ENCODE measurements around the gene PDZRN4. TPM values are rescaled to one million over a fixed set of nuclear protein-coding genes. Genes with fewer than 3 reads are reported as not detected.

Gene PDZRN4
- total and polyA plus RNA-seq, 5 donors: 0.28 to 0.74 (median 0.48) TPM

DNA sequence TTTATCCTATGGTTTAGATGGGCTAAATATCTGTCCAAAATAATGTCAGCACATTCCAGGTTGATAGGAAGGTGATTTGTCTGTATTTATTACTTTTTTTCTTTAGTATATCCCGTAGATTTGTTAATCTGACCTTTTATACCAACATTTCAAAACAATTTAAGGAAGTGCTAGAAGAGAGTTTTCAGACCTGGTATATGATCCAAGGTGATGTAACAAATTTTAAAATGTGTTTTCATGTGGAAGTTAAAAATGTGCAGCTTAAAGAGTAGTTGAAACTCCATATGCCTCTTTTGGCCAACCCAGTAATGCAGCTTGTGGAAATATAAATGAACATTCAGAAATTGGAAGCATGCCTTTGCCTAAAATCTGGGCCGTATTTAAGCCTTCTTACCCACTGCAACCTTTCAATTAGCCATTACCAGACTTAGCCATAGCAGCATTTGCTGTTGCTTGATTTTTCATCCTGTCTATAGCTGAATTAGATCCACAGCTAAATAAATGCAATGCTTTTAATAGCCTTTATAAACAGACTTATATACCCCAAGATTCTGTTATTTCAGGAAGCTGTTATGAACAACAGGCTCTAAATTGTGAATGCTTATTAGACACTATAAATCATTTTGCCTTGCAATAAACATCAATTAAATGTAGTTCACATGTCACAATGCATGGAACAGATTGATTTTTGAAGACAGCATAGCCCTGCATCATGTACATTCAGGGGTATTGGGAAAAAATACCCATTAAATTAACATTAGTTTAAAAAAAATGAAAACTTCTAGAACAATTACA lies 271.2 kb downstream of the PDZRN4 start:
- WGBS: 59% methylated on average over 2 of the region's 2 CpGs
- no peak overlapping the region for H3K4me3 ChIP-seq (ENCODE audit: low read length)
- DNase-seq (no peak), ATAC-seq (no peak)
- H3K4me1 ChIP-seq (ENCODE audit: control insufficient read depth, insufficient read depth, low read length): no peaks in the 10 kb centered on the region
- H3K27ac ChIP-seq (ENCODE audit: low read length): no peak overlapping the region
- H3K9me3 ChIP-seq (ENCODE audit: control insufficient read depth, low read length): no peaks in the 10 kb centered on the region
- no peaks in the 10 kb centered on the region for H3K27me3 ChIP-seq (ENCODE audit: control insufficient read depth, insufficient read depth)
- intact Hi-C loops (cut with DNase I): no loop called here

DNA sequence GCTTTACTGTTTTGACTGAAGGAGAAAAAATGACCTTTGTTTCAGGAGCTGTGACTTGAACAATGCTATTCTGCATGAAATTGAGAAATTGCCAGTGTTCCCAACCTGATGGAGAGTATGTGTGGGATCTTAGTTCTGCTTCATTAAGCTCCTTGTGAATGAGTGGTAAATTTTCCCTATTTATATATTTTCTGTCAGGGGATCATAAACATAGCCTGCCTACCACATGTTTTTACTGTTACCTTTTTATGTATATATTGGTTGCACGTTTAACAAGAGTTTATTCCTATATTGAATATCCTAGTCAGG lies 271.7 kb downstream of the PDZRN4 start:
- Histone ChIP-seq H3K9me3 (ENCODE audit: control insufficient read depth, low read length) (no peaks in the 10 kb centered on the region), H3K27me3 (ENCODE audit: control insufficient read depth, insufficient read depth) (no peaks in the 10 kb centered on the region), H3K4me1 (ENCODE audit: control insufficient read depth, insufficient read depth, low read length) (no peaks in the 10 kb centered on the region), H3K27ac (ENCODE audit: low read length) (no peak overlapping the region), H3K4me3 (ENCODE audit: low read length) (no peak overlapping the region)
- intact Hi-C loops (cut with DNase I): no loop called here
- 91% methylated on average over 1 of the region's 1 CpG for WGBS
- DNase-seq (no peak), ATAC-seq (no peak)

DNA sequence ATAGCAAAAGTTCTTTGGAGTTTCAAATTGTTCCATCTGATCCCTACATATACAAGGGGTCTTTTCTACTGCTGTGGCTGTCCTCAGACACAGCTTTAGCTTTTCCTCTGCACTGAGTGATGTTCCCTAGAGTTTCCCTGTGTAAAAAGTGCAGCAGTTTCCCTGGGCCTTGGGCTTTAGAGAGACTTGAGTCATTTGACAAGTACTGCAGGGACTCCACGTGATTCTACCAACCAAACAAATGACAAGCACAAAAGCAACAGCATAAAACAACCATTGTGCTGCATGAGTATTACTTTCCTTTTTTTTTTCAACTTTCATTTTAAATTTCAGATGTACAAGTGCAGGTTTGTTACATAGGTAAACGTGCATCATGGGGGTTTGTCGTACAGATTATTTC lies 272.8 kb downstream of the PDZRN4 start:
- Histone ChIP-seq H3K9me3 (ENCODE audit: control insufficient read depth, low read length) (no peaks in the 10 kb centered on the region), H3K4me3 (ENCODE audit: low read length) (no peak overlapping the region), H3K4me1 (ENCODE audit: control insufficient read depth, insufficient read depth, low read length) (no peaks in the 10 kb centered on the region), H3K27me3 (ENCODE audit: control insufficient read depth, insufficient read depth) (no peaks in the 10 kb centered on the region), H3K27ac (ENCODE audit: low read length) (no peak overlapping the region)
- ATAC-seq: no peak
- intact Hi-C loops (cut with DNase I): no loop called here
- no peak for DNase-seq
- 90% methylated on average over 3 of the region's 3 CpGs for WGBS

DNA sequence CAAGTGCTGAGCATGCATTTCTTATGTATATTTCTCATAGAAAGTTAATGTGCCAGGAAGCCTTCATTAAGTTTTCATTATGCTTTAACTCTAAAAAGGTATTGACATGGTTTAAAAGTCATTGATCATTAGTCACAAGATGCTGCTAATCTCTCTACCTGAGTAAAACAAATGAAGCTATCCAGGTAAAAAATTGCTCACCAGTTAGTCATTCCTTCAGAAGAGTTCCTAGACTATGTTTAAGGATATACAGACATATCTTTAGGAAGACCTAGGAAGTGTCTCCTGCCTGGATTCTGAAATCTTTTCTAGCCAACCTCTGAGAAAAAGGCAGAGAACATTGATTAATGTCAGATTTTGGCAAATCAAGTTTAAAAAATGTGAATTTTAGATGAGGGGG lies 274.2 kb downstream of the PDZRN4 start:
- H3K27ac ChIP-seq (ENCODE audit: low read length): no peak overlapping the region
- no peak for ATAC-seq
- DNase-seq: no peak
- no peak overlapping the region for H3K4me3 ChIP-seq (ENCODE audit: low read length)
- intact Hi-C loops (cut with DNase I): no loop called here
- H3K9me3 ChIP-seq (ENCODE audit: control insufficient read depth, low read length): no peaks in the 10 kb centered on the region
- H3K4me1 ChIP-seq (ENCODE audit: control insufficient read depth, insufficient read depth, low read length): no peaks in the 10 kb centered on the region
- H3K27me3 ChIP-seq (ENCODE audit: control insufficient read depth, insufficient read depth): no peaks in the 10 kb centered on the region

DNA sequence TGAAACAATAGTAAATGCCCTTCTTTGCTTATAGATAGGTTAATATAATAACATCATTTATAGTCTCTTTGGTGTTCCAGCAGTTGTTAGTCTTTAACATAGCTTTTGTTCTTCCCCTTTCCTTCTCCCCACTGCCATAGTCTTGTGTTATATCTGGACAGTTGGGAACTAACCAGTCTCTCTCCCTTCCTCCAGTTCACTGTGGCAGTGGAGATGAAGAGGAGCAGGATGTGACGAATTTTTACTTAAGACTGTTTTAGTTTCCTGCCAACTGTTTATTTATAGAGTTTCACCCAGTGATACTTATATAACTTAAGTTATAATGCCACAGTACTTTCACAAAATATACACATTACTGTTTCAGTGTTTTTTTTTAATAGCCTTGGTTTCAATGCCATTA lies 277.4 kb downstream of the PDZRN4 start:
- no peak for ATAC-seq
- 12% methylated on average over 1 of the region's 1 CpG for WGBS
- intact Hi-C loops (cut with DNase I): no loop called here

DNA sequence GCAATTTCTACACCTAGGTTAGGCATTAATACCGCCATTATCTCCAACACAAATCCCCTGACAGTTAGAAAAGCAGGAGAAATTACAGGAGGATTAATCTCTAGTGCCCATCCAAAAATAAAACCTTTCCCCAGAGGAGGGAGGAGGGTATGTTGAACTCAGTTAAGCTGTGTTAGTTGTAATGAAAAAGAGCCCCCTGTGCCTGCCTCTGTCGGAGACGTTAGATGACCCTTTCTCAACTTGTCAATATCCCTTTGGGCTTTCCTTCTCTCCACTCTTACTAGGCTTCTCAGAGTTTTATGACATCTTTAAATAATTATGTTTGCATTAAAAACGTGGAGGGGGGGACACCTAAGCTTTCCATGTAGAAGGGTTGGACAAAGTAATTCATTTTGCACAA lies 278.2 kb downstream of the PDZRN4 start:
- no peaks in the 10 kb centered on the region for H3K27me3 ChIP-seq (ENCODE audit: control insufficient read depth, insufficient read depth)
- H3K4me1 ChIP-seq (ENCODE audit: control insufficient read depth, insufficient read depth, low read length): no peaks in the 10 kb centered on the region
- 62% methylated on average over 4 of the region's 4 CpGs for WGBS
- no peak overlapping the region for H3K27ac ChIP-seq (ENCODE audit: low read length)
- ATAC-seq: no peak
- H3K4me3 ChIP-seq (ENCODE audit: low read length): no peak overlapping the region
- intact Hi-C loops (cut with DNase I): no loop called here
- no peak for DNase-seq
- no peaks in the 10 kb centered on the region for H3K9me3 ChIP-seq (ENCODE audit: control insufficient read depth, low read length)

More for the DNA sequence above, 277.4 kb downstream of the PDZRN4 start:
- no peaks in the 10 kb centered on the region for H3K27me3 ChIP-seq (ENCODE audit: control insufficient read depth, insufficient read depth)
- DNase-seq: no peak
- H3K4me1 ChIP-seq (ENCODE audit: control insufficient read depth, insufficient read depth, low read length): no peaks in the 10 kb centered on the region
- no peaks in the 10 kb centered on the region for H3K9me3 ChIP-seq (ENCODE audit: control insufficient read depth, low read length)
- no peak overlapping the region for H3K27ac ChIP-seq (ENCODE audit: low read length)
- no peak overlapping the region for H3K4me3 ChIP-seq (ENCODE audit: low read length)

DNA sequence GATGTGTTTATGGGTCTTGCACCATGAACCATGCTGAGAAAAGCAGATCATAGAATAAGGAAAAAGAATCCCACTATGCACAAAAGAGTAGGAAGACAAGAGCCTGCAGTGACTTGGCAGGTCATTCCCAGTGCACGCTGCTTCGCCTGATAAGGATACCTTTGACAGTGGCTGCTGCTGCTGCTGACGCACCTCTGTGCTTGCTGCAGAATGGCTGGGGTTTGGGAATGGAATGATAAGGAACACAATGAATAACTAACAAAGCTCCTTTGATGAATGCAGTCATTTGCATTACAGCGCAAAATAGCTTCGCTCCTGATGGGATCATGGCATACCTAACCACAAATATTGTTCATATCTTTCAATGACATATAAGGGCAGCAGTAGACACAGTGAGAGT lies 278.7 kb downstream of the PDZRN4 start:
- DNase-seq: no peak

DNA sequence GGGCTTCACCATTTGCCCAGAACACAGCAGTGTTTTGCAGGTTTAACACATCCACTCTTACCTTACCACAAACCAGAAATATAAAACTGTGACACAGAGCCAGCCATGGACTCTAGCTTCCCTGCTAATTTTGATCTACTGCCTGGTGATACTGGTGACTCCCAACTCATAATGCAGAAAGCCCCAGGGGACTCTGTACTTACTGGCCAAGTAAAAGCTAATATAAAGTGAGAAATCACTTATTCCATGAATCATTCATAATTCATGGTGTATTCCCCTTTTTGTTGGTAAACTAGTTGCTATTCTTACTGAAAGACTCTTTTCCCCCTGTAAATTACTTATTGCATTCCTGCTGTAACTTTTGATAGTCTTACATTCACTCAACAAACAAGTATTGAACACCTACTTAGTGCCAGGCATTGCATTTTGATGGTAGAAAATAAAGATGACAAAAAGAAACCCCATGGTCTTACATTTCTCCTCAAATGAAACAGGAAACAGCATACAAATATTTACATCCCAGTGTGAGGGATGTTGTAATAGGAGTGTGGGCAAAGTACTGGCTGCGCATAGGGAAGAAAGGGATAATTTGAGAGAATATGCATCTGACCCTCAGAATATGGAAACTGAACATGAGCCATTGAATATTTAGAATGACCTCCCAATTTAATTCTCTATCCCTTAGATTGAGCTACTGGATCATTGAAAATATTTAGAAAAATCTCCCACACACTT lies 279.6 kb downstream of the PDZRN4 start:
- intact Hi-C loops (cut with DNase I): no loop called here
- ATAC-seq (no peak), DNase-seq (no peak)
- no peaks in the 10 kb centered on the region for H3K4me1 ChIP-seq (ENCODE audit: control insufficient read depth, insufficient read depth, low read length)
- H3K4me3 ChIP-seq (ENCODE audit: low read length): no peak overlapping the region
- no peak overlapping the region for H3K27ac ChIP-seq (ENCODE audit: low read length)
- WGBS: 91% methylated on average over 1 of the region's 1 CpG
- H3K9me3 ChIP-seq (ENCODE audit: control insufficient read depth, low read length): no peaks in the 10 kb centered on the region
- H3K27me3 ChIP-seq (ENCODE audit: control insufficient read depth, insufficient read depth): no peaks in the 10 kb centered on the region

More for the DNA sequence above, 278.7 kb downstream of the PDZRN4 start:
- 65% methylated on average over 5 of the region's 5 CpGs for WGBS
- Histone ChIP-seq H3K27me3 (ENCODE audit: control insufficient read depth, insufficient read depth) (no peaks in the 10 kb centered on the region), H3K4me1 (ENCODE audit: control insufficient read depth, insufficient read depth, low read length) (no peaks in the 10 kb centered on the region), H3K4me3 (ENCODE audit: low read length) (no peak overlapping the region), H3K27ac (ENCODE audit: low read length) (no peak overlapping the region), H3K9me3 (ENCODE audit: control insufficient read depth, low read length) (no peaks in the 10 kb centered on the region)
- no peak for ATAC-seq
- intact Hi-C loops (cut with DNase I): no loop called here

DNA sequence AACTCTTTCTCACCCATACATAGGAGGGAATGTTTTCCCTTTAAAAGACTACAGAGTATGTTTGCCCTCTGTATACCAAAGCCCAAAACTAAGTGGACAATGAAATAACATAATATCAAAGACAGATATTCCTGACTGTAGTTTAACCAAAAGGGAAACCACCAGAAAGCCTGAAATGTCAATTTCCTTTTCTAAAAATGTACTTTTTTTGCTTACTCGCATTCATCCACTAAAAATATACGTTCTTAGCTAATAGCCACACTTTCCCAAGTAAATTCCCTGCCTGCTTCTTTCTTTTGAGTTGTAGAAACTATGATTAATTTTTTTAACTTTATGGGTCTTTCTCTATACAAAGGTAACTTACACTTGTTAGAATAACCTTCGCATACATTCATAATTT lies 280.2 kb downstream of the PDZRN4 start:
- Histone ChIP-seq H3K9me3 (ENCODE audit: control insufficient read depth, low read length) (no peaks in the 10 kb centered on the region), H3K4me3 (ENCODE audit: low read length) (no peak overlapping the region), H3K27ac (ENCODE audit: low read length) (no peak overlapping the region), H3K27me3 (ENCODE audit: control insufficient read depth, insufficient read depth) (no peaks in the 10 kb centered on the region), H3K4me1 (ENCODE audit: control insufficient read depth, insufficient read depth, low read length) (no peaks in the 10 kb centered on the region)
- 78% methylated on average over 3 of the region's 3 CpGs for WGBS
- intact Hi-C loops (cut with DNase I): no loop called here
- DNase-seq: no peak
- no peak for ATAC-seq

DNA sequence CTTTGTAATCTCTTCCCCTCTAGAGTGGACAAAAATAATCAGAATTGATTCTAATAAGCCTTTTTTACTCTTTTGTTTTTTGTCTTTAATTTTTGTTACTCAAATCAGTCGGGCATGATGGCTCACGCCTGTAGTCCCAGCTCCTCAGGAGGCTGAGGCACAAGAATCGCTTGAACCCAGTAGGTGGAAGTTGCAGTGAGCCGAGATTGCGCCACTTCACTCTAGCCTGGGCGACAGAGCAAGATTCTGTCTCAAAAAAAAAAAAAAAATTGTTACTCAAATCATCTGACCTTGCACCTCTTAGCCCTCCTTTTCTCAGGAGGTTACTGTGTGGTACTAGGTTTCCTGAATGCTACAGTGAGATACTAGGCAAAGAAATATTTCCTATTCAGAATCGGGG lies 280.6 kb downstream of the PDZRN4 start:
- DNase-seq (peak in 1 of 3 donors; percentile 24), ATAC-seq (no peak)
- no peak overlapping the region for H3K27ac ChIP-seq (ENCODE audit: low read length)
- H3K4me1 ChIP-seq (ENCODE audit: control insufficient read depth, insufficient read depth, low read length): no peaks in the 10 kb centered on the region
- intact Hi-C loops (cut with DNase I): no loop called here
- WGBS: 69% methylated on average over 7 of the region's 7 CpGs
- no peaks in the 10 kb centered on the region for H3K9me3 ChIP-seq (ENCODE audit: control insufficient read depth, low read length)
- H3K4me3 ChIP-seq (ENCODE audit: low read length): no peak overlapping the region
- no peaks in the 10 kb centered on the region for H3K27me3 ChIP-seq (ENCODE audit: control insufficient read depth, insufficient read depth)

DNA sequence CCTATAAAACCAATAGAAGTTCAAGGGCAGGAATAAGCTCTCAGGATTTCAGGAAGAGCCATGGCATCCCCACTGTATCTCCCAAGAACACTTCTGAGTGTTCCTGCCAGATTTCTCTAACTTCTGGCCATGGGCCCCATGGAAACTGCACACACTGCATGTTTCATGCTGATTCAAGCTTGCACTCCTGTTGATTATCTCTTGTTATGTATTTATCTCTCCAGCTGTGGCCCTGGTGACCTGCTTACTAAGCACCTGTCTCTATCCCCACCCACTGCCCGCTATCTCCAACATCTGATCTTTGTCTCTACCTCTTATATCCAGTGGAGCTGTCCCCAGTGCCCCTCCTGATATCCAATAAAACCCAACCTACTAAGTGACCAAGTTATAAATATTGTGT lies 285.3 kb downstream of the PDZRN4 start:
- intact Hi-C loops (cut with DNase I): no loop called here
- H3K27me3 ChIP-seq (ENCODE audit: control insufficient read depth, insufficient read depth): no peaks in the 10 kb centered on the region
- ATAC-seq (no peak), DNase-seq (no peak)
- 98% methylated on average over 1 of the region's 1 CpG for WGBS
- no peaks in the 10 kb centered on the region for H3K9me3 ChIP-seq (ENCODE audit: control insufficient read depth, low read length)
- no peak overlapping the region for H3K27ac ChIP-seq (ENCODE audit: low read length)
- H3K4me3 ChIP-seq (ENCODE audit: low read length): no peak overlapping the region
- H3K4me1 ChIP-seq (ENCODE audit: control insufficient read depth, insufficient read depth, low read length): no peaks in the 10 kb centered on the region
